Neuron (in vitro differentiated cells): Measurements from ENCODE around the gene THSD7B.
"Not testable (repeated sequence)": the region's sequence is repeated elsewhere in the genome, so short reads cannot be mapped to it uniquely, and the experiment has no call there.

ENCODE experiments used
- H2AFZ ChIP-seq: one replicate; pipeline ENCODE4 v1.6.1; 2013; ENCODE audit warnings: low read depth, mild to moderate bottlenecking, inconsistent platforms, low read length, moderate library complexity
- H3K27me3 ChIP-seq: one replicate; pipeline ENCODE4 v1.6.1; 2013; ENCODE audit warnings: low read length; ENCODE audit not compliant: insufficient read depth
- H3K36me3 ChIP-seq: one replicate; pipeline ENCODE4 v1.6.1; 2013; ENCODE audit warnings: low read length; ENCODE audit not compliant: insufficient read depth
- H3K4me1 ChIP-seq: one replicate; pipeline ENCODE4 v1.6.1; 2013; ENCODE audit warnings: low read length; ENCODE audit not compliant: insufficient read depth
- H3K4me3 ChIP-seq: 2 replicates; pipeline ENCODE4 v1.5.1; 2013; ENCODE audit warnings: mild to moderate bottlenecking, low read length, moderate library complexity
- H3K9me3 ChIP-seq: one replicate; pipeline ENCODE4 v1.6.1; 2013; ENCODE audit warnings: low read length

The THSD7B gene

GRCh38 chr2:136920652-136921333 is 155.4 kb downstream of the THSD7B start:
- no peaks in the 10 kb centered on the region for H3K27me3 ChIP-seq
- H3K9me3 ChIP-seq: no peaks in the 10 kb centered on the region
- no peaks in the 10 kb centered on the region for H3K36me3 ChIP-seq
- H3K4me3 ChIP-seq: no peak overlapping the region
- no peaks in the 10 kb centered on the region for H3K4me1 ChIP-seq
- no peak overlapping the region for H2AFZ ChIP-seq

DNA sequence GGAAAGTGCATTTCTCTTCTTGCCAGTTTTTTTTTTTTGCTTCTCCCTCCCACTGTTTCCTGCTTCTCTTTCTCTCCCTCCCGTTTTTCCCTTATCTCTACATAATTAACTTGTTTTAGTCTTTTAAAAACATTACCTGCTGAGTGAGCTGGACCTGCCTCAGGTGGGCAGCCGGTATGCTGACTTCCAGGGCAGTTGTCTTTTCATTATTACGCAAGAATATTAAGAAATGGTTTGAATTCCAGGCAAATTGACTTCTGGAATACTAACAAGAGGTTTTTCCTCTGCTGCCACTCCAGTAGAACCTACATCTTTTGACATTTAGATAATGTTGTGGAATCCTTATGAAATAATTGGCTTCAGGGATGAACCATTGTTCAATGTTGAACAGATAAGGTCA is 161.8 kb downstream of the THSD7B start:
- Histone ChIP-seq H3K4me1 (no peaks in the 10 kb centered on the region), H3K9me3 (no peaks in the 10 kb centered on the region), H2AFZ (no peak overlapping the region), H3K36me3 (no peaks in the 10 kb centered on the region), H3K27me3 (no peaks in the 10 kb centered on the region), H3K4me3 (no peak overlapping the region)

- no peak overlapping the region for H3K4me3 ChIP-seq
- no peaks in the 10 kb centered on the region for H3K36me3 ChIP-seq
- H3K4me1 ChIP-seq: no peaks in the 10 kb centered on the region
These were observed 164.2 kb downstream of the THSD7B start for GRCh38 chr2:136929531-136929930.

GRCh38 chr2:136932700-136933099 is 167.4 kb downstream of the THSD7B start:
- no peaks in the 10 kb centered on the region for H3K9me3 ChIP-seq
- no peak overlapping the region for H3K4me3 ChIP-seq
- no peaks in the 10 kb centered on the region for H3K4me1 ChIP-seq
- no peaks in the 10 kb centered on the region for H3K36me3 ChIP-seq
- no peak overlapping the region for H2AFZ ChIP-seq
- H3K27me3 ChIP-seq: no peaks in the 10 kb centered on the region

More at GRCh38 chr2:136929531-136929930, 164.2 kb downstream of the THSD7B start:
- Histone ChIP-seq H3K27me3 (no peaks in the 10 kb centered on the region), H2AFZ (no peak overlapping the region), H3K9me3 (no peaks in the 10 kb centered on the region)

DNA sequence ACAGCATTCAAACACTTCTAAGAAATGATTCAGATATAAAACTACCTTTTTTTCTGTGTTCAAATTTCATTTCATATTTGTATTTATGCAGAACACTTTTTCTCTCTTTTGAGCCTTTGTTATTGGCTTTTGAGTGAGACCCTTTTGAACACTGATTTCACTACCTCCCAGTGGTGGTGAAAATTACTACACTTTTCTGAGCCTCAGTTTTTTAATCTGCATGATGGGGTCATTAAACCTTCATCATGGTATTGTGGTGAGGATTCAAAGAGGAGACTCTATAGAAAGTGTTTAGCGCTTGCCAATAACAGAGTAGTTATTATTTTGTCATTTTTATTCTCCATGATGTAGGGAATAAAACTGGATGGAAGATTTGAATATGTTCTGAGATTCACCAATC is 169.8 kb downstream of the THSD7B start:
- H3K4me3 ChIP-seq: no peak overlapping the region
- no peaks in the 10 kb centered on the region for H3K36me3 ChIP-seq
- no peaks in the 10 kb centered on the region for H3K27me3 ChIP-seq
- no peak overlapping the region for H2AFZ ChIP-seq
- no peaks in the 10 kb centered on the region for H3K9me3 ChIP-seq
- no peaks in the 10 kb centered on the region for H3K4me1 ChIP-seq

- H2AFZ ChIP-seq: no peak overlapping the region
- H3K4me3 ChIP-seq: no peak overlapping the region
- no peaks in the 10 kb centered on the region for H3K27me3 ChIP-seq
- H3K9me3 ChIP-seq: no peaks in the 10 kb centered on the region
- H3K36me3 ChIP-seq: no peaks in the 10 kb centered on the region
- H3K4me1 ChIP-seq: no peaks in the 10 kb centered on the region
These were observed 190.7 kb downstream of the THSD7B start for GRCh38 chr2:136956050-136956449.

GRCh38 chr2:136957044-136957443 is 191.7 kb downstream of the THSD7B start:
- Histone ChIP-seq H3K4me3 (no peak overlapping the region), H3K27me3 (no peaks in the 10 kb centered on the region), H2AFZ (no peak overlapping the region), H3K36me3 (no peaks in the 10 kb centered on the region), H3K4me1 (no peaks in the 10 kb centered on the region), H3K9me3 (no peaks in the 10 kb centered on the region)

DNA sequence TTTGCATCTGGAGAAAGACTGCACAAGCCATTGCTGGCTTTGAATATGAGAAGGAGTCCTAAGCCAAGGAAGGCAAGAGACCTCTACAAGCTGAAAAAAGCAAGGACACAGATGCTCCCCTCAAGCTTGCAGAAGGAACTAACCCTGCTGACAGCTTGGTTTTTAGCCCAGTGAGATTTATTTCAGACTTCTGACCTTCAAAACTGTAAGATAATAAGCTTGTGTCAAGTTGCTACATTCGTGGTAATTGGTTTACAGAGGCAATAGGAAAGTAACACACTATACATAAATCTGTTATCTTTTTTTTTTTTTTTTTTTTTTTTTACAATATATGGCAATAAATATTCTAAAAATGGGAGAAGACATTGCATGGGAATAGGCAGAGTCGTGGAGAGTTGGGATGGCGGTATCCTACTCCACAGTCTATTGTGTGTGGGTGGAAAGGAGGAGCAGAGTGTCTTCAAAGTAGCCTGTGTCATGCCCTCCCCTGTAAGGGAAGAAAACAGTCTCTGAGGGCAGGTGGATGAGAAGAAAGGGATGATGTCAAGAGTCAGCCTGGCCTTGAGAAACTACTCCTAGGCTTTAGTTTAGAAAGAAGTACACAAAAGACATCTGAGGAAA is 196.9 kb downstream of the THSD7B start:
- Histone ChIP-seq H3K4me3 (no peak overlapping the region), H2AFZ (no peak overlapping the region), H3K9me3 (no peaks in the 10 kb centered on the region), H3K36me3 (no peaks in the 10 kb centered on the region), H3K27me3 (no peaks in the 10 kb centered on the region), H3K4me1 (no peaks in the 10 kb centered on the region)

GRCh38 chr2:136966485-136966884 is 201.1 kb downstream of the THSD7B start:
- H3K9me3 ChIP-seq: no peaks in the 10 kb centered on the region
- no peaks in the 10 kb centered on the region for H3K27me3 ChIP-seq
- no peaks in the 10 kb centered on the region for H3K36me3 ChIP-seq
- no peak overlapping the region for H2AFZ ChIP-seq
- no peaks in the 10 kb centered on the region for H3K4me1 ChIP-seq
- no peak overlapping the region for H3K4me3 ChIP-seq

- Histone ChIP-seq H2AFZ (no peak overlapping the region), H3K27me3 (no peaks in the 10 kb centered on the region), H3K4me3 (no peak overlapping the region), H3K36me3 (no peaks in the 10 kb centered on the region), H3K4me1 (no peaks in the 10 kb centered on the region), H3K9me3 (no peaks in the 10 kb centered on the region)
These were observed 215.0 kb downstream of the THSD7B start for GRCh38 chr2:136980303-136980702.

DNA sequence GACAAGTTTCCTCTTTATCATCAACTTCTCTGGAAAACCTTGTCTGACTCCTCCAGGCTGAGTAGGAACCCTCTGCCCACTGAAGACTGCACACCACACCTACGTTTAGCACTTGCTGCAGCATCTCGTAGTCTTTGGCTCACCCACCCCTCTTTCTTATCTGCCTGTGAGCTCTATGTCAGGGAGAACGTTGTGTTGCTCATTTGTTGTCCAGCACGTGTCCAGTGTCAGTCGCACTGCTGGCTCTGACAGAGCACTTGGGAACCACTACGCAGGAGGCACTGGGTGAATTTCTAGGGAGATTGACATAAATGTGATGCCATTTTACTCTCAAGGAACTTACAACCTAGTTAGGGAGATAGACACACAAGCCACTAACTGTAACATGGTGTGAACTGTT is 216.3 kb downstream of the THSD7B start:
- H3K4me3 ChIP-seq, H2AFZ ChIP-seq, H3K36me3 ChIP-seq, H3K9me3 ChIP-seq, H3K4me1 ChIP-seq, H3K27me3 ChIP-seq: not testable (repeated sequence)

DNA sequence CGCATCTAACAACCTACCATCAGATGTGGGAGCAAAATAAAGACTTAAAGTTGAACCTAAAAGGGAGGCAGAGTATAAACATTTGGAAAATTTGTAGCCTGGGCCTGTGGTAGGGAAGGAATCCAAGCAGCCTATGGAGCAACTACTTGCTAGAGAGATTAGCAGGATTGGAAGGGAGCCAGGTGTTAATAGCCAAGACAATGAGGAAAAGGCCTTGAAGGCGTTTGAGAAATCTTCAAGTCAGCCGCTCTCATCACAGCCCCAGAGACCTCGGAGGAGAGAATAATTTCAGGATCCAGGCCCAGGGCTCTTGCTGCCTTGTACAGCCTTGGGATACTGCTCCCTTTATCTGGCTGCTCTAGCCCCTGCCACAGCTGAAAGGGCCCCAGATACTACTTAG is 219.7 kb downstream of the THSD7B start:
- no peaks in the 10 kb centered on the region for H3K9me3 ChIP-seq
- H3K27me3 ChIP-seq: no peaks in the 10 kb centered on the region
- no peaks in the 10 kb centered on the region for H3K36me3 ChIP-seq
- H3K4me1 ChIP-seq: no peaks in the 10 kb centered on the region
- no peak overlapping the region for H2AFZ ChIP-seq
- no peak overlapping the region for H3K4me3 ChIP-seq

DNA sequence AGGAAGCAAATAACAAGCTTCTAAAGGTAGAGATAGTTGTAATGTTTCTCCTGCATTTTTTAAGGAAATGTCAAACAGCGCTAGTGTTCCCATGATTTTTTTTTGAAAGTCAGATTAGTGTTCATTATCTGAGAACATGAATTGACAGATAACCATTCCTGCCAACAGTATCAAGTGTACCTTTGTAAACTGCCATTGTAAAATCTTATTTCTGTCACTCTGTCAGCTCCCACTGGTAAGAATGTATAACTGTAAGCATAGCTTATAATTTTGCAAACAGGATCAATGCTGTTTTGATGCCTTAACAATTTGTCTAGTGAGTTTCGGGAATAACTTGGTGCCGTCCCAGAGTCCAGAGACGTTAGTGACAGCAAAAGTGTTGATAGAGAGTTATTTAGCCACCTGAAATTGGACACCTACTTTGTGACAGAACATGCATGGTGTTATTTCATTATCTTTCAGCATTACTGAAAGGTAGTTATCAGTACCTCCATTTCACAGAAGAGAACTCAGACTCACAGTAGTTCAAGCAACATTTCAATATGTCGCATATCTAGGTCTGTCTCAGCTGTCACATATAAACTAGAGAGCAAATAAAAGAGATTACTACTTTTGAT is 221.4 kb downstream of the THSD7B start:
- Histone ChIP-seq H3K4me3 (no peak overlapping the region), H3K4me1 (no peaks in the 10 kb centered on the region), H2AFZ (no peak overlapping the region), H3K36me3 (no peaks in the 10 kb centered on the region), H3K9me3 (no peaks in the 10 kb centered on the region), H3K27me3 (no peaks in the 10 kb centered on the region)
